Keratinocyte (primary cell): ENCODE data around the gene RBCK1.

Experiments
- CTCF ChIP-seq, 3 experiments: IDR thresholded peaks in 1 of 3; conservative IDR thresholded peaks in 1 of 3; optimal IDR thresholded peaks in 1 of 3; 2 replicates in 2 of 3; 3 replicates in 1 of 3; pipeline versions ENCODE3 to v1.5.1; 2011; ENCODE audit warnings: low read length in 3 of 3, mild to moderate bottlenecking in 3 of 3, moderate library complexity in 2 of 3, control low read depth in 1 of 3, inconsistent platforms in 1 of 3; ENCODE audit not compliant: insufficient read depth in 2 of 3; ENCODE audit errors: extremely low read depth in 1 of 3
- EZH2 ChIP-seq: IDR thresholded peaks from one replicate; pipeline ENCODE4 v1.6.1; 2012; ENCODE audit warnings: inconsistent platforms, mild to moderate bottlenecking, low read length, moderate library complexity

GRCh38 chr20:414161-414560 lies 6.1 kb downstream of the RBCK1 start:
- no peak for TF ChIP-seq CTCF (optimal IDR thresholded peaks at IDR 0.05 in 1 of 3, IDR thresholded peaks at IDR 0.05 in 1 of 3, conservative IDR thresholded peaks at IDR 0.05 in 1 of 3; ENCODE audit: extremely low read depth in 1 of 3, insufficient read depth in 2 of 3, low read length in 3 of 3)
- TF ChIP-seq EZH2 = no peak
